GM15510 (cell line): ENCODE data around the gene SFXN5.

Experiments
- POLR2A ChIP-seq: IDR thresholded peaks from 3 replicates; pipeline ENCODE4 v1.6.1; 2011; ENCODE audit warnings: borderline replicate concordance; ENCODE audit not compliant: insufficient read length; ENCODE audit errors: extremely low read depth

Gene SFXN5

DNA sequence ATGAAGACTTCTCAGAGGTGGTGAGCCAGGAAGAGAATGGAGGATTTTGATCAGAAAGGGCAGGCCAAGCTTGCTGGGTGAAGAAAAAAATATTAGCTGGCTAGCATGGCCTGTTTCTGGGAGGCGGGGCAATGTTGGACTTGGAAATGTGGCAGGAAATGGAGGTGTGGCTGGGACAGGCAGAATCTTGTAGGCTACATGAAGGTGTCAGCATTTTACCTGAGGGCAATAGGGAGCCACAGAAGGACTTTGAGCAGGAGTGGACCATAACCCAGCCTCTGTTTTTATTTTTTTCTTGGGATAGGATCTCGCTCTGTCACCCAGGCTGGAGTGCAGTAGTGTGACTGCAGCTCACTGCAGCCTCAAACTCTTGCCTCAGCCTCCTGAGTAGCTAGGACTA lies 122.5 kb downstream of the SFXN5 start:
- TF ChIP-seq POLR2A = no peak

DNA sequence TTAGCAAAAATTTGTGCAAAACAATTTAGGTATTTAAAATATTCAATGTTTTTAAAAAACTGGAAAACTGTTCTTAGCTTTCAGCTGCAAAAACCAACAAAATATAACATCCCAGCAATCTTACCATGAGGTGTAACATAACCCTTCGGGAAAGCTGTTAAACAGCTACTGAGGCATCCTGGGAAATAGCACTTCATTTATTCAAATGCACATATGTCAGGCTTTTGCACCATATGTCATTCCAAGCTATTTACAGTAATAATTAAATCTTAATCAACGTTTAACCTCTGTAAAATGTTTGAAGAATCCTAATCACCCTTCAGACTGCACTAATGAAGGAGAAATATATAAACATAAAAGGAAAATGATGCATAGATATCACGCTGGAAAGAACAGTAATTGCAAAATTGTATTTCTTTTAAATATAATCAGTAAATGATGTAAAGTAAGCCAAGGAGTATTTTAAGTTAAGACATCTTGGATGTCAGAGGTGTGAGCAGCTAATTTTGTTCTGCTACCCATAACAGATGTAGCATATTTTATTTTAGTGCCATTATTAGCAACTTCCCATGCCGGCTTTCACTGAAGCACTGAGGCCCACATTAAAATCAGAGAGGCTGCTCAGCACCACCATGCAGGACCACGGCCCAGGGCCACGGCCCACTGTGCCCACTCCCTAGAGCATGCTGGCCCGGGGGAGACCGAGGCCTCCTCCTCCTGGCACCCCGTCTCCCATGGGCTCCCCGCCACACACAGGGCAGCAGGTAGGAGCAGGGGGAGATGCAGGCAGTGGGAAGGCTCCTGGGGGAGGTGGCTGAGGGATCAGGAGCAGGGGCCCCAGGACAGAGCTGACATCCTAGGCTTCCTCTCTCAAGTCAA lies 123.3 kb downstream of the SFXN5 start:
- TF ChIP-seq POLR2A = no peak

DNA sequence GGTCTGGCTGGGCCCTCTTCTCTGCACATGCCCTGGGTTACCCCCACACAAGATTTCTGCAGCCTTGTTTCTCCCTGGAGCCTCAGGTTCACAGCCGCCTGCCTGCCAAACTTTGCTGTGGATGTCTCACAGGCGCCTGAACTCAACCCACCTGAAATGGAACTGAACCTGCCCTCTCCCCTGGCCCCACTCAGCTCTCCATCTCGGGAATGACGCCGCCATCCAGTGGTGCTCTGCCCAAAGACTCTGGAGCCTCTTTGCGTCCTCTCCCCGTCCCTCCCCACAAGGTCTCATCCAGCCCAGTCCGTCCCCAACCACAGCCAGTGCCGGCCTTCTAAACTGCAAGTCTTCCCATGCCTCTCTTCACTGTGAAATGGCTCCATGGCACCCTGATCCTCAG lies 125.0 kb downstream of the SFXN5 start:
- no peak for TF ChIP-seq POLR2A

DNA sequence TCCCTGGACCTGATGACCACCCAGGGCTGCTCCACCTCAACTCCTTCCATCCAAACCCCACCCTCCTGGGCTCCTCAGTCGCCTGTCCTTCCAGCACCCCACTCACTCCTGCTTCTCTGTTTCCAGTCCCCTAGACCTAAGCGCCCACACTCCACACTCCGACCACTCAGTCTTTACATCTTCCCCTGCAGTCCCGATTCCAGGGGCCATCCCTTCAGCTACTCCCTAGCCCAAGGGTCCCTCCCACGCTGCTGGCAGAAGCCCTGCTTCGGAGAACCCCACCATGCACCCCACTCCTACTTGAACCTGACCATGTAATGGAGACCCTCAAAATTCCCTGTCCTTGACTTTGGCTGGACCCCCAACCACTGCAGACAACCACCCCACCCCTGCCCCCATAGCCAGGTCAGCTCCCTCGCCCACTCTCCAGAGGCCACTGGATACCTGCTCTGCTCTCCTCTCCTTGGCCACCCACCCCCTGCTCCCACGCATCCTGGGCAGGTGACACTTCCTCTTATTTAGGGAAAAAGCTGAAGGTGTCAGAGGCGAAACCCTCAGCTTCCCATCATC lies 126.0 kb downstream of the SFXN5 start:
- no peak for TF ChIP-seq POLR2A

DNA sequence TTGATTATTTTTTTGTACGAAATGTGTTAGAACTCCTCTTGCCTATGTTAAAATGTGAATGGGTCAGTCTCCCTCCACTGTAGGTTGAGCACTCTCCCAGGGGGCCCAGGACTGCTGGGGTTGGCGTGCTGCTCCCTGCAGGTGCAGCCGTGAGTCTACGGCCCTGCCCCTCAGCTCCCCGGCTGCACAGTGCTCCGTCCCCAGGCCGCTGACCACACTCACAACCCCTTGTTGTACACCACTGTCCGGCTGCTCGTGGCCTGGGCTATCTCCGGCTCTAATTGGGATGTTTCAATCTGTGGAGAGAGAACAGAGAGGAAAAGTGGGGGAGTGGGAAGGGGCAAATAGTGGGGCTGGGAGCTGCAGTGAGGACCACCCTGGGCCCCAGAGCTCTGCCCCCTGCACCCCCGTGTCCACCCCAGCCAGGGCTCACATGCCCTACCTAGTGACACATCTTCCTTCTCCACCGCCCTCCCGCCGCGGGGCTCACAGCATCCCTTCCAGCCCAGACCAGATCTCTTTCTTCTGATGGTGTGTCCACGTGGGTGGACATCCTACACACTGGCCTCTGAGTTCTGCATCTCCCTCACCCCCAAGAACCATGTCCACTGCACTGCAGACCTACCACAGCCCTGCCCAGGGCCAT lies 126.6 kb downstream of the SFXN5 start:
- no peak for TF ChIP-seq POLR2A

DNA sequence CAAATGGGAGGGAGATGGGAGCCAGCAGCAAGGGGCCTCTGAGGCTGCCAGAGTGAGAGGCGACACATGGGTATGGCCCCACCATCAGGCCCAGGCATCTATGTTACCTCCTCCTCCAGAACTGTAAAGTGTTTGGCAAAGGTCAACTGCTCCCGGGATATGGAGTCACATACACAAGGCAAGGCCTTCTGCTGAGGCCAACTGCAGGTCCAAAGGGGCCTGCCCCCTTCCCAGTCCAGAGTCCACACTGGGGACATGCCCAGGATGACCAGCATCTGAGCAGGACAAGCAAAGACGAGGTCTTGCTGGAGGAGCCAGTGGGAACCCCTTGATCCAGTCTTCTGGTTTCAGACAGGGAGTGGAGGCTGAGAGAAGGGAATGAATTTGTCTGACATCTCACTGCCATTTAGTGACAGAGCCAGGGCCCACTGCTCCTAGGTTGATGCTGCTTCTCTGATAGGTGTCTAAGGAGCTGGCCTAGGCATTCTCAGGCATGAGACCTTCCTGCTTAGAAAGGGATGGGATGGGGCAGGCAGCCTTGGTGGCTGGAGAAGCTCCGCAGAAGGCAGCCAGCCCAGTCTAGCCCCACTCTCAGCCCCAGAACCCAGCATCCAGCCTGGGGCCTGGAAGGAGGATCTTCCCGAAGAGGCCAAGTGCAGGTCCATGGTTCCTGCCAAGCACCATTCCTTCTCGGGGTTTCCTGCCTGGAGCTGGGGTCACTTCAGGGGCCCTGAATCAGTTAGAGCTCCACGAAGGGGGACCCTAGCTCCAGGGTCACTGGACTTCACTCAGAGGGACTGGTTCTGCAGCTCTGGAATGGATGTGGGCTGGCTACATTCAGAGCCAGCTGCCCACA lies 127.7 kb downstream of the SFXN5 start:
- TF ChIP-seq POLR2A = no peak

DNA sequence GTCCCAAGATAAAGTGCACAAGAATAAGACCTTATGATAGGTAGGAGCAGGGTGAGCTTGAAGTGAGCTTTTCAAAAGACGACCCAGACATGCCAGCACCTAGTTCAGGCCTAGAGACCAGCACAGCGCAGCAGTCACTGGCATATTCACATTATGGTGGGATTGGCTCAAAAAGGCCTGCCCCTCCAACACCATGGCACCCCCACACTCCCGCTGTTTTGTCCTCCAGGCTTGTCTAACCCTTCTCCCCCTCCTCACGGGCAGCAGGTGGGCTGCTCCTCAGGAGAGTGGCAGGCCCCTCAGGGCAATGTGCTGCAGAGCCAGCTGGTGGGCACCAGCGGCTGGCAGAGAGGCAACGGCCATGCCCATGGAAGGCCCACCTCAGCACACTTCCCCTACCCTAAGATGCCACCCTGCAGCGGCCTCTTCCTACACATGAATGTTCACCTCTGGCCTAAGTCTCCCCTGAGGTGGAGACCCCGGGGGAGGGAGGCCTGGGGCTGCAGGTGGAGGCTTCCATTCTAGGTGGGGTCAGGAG lies 128.6 kb downstream of the SFXN5 start:
- no peak for TF ChIP-seq POLR2A

DNA sequence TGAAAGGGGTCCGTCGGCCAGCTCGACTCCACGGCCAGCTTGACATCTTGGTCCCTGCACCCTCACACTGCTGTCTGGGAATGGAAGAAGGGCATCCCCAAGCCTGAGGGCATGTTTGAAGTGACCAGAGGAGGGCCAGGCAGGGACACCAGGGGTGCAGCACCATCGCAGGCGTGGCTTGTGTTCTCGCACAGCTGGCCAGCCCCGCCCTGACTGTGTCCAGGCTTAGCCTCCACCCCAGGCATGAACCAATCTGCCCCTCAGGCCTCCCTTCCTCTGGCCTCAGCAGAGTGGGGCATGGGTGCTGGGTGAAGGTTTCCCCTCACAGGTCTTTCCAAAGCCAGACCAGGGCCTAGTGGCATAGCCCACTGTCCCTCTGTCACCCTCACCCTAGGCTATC lies 129.2 kb downstream of the SFXN5 start:
- TF ChIP-seq POLR2A = no peak

DNA sequence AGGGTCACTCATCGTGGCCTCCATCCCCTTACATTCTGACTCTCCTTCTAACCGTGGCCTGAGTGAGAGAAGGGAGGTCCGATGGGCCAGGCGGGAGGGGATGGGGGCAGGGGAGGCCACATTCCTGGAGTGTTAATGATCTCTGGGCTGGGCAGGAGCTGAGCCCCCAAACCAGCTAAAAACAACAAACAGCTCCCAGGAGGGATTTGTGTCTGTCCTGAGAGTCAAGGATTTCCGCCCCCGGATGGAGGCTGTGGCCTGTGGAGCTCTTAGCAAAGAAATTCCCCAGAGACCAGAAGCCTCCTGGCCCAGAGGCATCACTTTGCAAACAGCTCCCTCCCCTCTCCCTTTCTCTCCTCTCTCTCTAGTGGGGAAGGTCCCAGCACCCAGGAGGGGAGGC lies 130.7 kb downstream of the SFXN5 start:
- no peak for TF ChIP-seq POLR2A

DNA sequence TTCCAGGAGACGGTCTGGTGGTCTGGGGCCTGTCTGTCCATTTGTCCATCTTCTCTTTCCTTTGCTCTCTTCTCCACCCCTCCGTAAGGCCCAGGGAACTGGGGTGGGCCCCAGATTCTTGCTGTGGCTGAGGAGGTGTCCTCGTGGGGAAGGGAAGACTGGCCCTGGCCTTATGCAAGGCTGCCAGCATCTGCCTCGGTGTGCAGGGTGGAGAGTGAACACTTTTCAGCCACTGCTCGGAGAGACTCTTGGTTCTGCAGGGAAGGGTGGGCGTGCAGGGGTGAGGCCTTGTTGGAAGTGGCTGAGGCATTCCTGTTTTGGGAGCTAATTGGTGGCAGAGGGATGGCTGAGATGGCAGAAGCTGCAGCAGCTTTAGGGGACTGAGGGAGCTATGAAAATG lies 131.2 kb downstream of the SFXN5 start:
- no peak for TF ChIP-seq POLR2A

DNA sequence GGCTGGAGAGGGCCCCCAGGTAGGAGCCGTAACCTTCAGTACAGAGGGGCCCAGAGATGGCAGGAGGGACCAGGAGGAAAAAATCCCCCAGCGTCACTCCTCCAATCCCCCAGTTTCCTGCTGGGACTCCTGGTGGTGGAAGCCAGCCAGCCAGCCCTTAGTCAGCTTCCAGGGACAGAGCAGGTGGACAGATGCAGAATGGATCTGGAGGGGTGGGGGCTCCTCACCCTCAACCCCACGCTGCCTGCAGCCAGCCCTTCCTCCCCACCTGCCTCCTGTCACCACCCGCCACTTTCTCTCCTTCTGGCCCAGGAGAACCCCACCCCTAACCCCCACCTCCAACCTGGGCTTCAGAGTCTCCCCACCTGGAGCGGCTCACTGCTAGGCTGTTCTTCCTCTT lies 133.1 kb downstream of the SFXN5 start:
- no peak for TF ChIP-seq POLR2A

DNA sequence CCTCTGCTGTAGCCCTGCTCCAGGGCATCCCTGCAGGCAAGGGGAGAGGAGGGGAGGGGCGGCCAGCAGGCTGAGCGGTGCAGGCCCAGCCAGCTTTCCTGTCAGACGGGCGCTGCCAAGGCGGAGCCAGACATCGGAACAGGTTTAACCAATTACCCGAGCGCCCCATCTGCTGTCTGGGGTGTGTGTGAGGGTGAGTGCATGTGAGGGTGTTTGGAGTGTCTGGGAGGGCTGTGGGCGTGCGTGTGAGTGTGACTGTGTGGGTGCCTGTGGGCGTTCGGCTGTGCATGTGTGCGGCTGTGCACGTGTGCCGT lies 134.2 kb downstream of the SFXN5 start:
- TF ChIP-seq POLR2A = no peak

DNA sequence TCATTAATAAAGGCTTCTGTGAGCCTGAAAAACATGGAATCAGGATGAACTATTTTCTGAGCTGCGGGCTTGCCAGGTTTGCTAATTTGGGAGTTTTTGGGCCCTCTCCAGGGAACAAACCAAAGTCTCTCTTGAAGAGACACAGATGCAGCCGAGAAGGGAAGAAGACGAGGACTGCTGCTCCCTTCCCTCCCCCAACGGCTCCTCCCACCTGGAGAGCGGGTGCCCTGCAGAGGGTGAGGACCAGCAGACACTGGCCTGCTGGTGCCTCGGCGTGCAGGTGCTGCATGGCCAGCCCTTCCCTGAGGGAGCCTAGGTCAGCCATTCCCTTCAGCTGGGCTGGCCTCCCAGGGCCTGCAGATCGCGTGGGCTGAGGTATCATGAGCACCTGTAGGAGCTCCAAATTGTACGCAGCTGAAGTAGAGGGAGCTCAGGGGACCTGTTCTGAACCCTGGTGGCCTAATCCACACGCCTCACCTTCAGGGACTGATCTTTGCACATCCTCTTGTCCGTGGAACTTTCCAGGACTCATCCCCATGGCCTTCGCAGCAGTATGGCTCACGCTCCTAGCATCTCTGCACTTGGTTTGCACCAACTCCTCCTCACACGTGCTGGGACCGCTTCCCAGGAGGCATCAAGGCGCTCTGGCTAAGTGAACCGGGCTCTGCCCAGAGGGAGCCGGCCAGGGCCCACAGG lies 134.7 kb downstream of the SFXN5 start:
- TF ChIP-seq POLR2A = no peak

DNA sequence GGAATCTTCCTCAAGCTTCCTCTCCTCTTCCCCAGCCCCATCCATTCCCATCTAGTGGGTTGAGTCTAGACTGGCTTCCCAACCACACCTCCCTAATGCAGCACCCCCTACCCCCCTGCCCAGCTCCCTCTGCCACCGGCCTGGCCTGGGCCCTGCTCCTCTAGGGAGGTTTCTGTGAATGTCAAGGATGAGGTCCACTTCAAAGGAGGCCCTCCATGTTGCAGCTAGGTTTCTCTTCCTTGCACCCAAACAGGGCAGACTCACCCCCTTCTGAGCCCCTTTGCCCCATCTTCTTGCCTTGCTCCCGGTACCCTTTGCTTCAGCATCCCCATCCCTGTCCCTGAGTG lies 135.9 kb downstream of the SFXN5 start:
- TF ChIP-seq POLR2A = no peak
